Panc1 (cell line): ENCODE data around the gene PRKAG3. TPM values are rescaled to one million over a fixed set of nuclear protein-coding genes. Genes with fewer than 3 reads are reported as not detected.

Experiments
- ATAC-seq: fragments of 200-7000 bp; cut with Tn5 transposase; 2 replicates; pipeline ENCODE4 v1.9.1; 2020; ENCODE audit warnings: mild to moderate bottlenecking, moderate library complexity
- BruUV-seq: library from RNA; stranded (reverse); fragments of 400-500 nt; replicated peaks from 2 replicates; lab custom pipeline; 2021; lab: Mats Ljungman, UMichigan
- CTCF ChIA-PET: fragments of 300-600 bp; sonication (Branson Sonifier 250); formaldehyde crosslinking; loops from one replicate; lab custom pipeline; 2022; ENCODE audit warnings: antibody characterized with exemption; lab: Charles Lee
- POLR2A ChIA-PET: fragments of 300-600 bp; sonication (Branson Sonifier 250); formaldehyde crosslinking; loops from one replicate; lab custom pipeline; 2022; ENCODE audit warnings: antibody characterized with exemption; lab: Charles Lee
- DNase-seq: peaks from one replicate; pipeline ENCODE4 v3.0.0-alpha.2; 2010; ENCODE audit warnings: low read depth, low spot score
- H3K27ac ChIP-seq: 2 replicates; pipeline ENCODE4 v1.5.1; 2011; ENCODE audit warnings: mild to moderate bottlenecking, low read length, inconsistent platforms
- H3K27me3 ChIP-seq: fragments of 200-500 bp; sonication (Bioruptor generic); 2 replicates; pipeline ENCODE4 v1.6.0; 2014; ENCODE audit warnings: low read length, inconsistent platforms; ENCODE audit not compliant: control insufficient read depth, insufficient read depth
- H3K36me3 ChIP-seq: fragments of 200-500 bp; sonication (Bioruptor generic); 2 replicates; pipeline ENCODE4 v1.5.1; 2014; ENCODE audit warnings: inconsistent platforms, mild to moderate bottlenecking, low read length, moderate library complexity; ENCODE audit not compliant: control insufficient read depth, insufficient read depth
- H3K4me1 ChIP-seq: 2 replicates; pipeline ENCODE4 v1.5.1; 2011; ENCODE audit warnings: inconsistent platforms, mild to moderate bottlenecking, low read length, moderate library complexity; ENCODE audit not compliant: control insufficient read depth, insufficient read depth
- H3K4me3 ChIP-seq, 2 experiments: 2 replicates each; pipeline ENCODE4 v1.5.1; 2011 to 2012; ENCODE audit warnings: low read depth in 2 of 2, low read length in 2 of 2, mild to moderate bottlenecking in 2 of 2, inconsistent platforms in 1 of 2, moderate library complexity in 1 of 2
- H3K9me3 ChIP-seq: fragments of 200-500 bp; sonication (Bioruptor generic); 2 replicates; pipeline ENCODE4 v1.5.1; 2014; ENCODE audit warnings: low read depth, mild to moderate bottlenecking, inconsistent platforms, low read length, moderate library complexity; ENCODE audit not compliant: control insufficient read depth, insufficient read depth
- POLR2AphosphoS5 ChIP-seq: IDR thresholded peaks from 2 replicates; pipeline ENCODE4 v1.6.1; 2012; ENCODE audit warnings: mild to moderate bottlenecking, low read depth, low read length, moderate library complexity
- SIN3A ChIP-seq: IDR thresholded peaks from 2 replicates; pipeline ENCODE4 v1.6.1; 2012; ENCODE audit warnings: low read depth, mild to moderate bottlenecking, low read length, moderate library complexity, borderline replicate concordance; ENCODE audit not compliant: insufficient read depth
- TCF7L2 ChIP-seq: IDR thresholded peaks from 2 replicates; pipeline ENCODE4 v1.6.1; 2011; ENCODE audit warnings: mild to moderate bottlenecking, low read depth, low read length, inconsistent platforms
- in situ Hi-C: cut with HindIII; loops from 2 replicates; pipeline ENCODE4 v1.10.0; 2016; ENCODE audit warnings: low sequenced_read_pairs, low pct_unique_long_range_greater_than_20kb
- intact Hi-C: fragments of 100-400 bp; cut with micrococcal nuclease; formaldehyde crosslinking; loops from one replicate; pipeline ENCODE4 v1.10.0; 2022; ENCODE audit not compliant: unreplicated experiment
- total RNA-seq: library from RNA; stranded (reverse); gene quantifications from one replicate; pipeline ENCODE4 v1.2.1, GENCODE V29; 2021; ENCODE audit not compliant: unreplicated experiment
- TF ChIP-seq, protein P1 (sequence below), 2 experiments: IDR thresholded peaks; 2 replicates each; pipeline ENCODE4 v1.6.1; 2011 to 2012; ENCODE audit warnings: low read depth in 2 of 2, control low read depth in 1 of 2, low read length in 1 of 2, mild to moderate bottlenecking in 1 of 2, moderate library complexity in 1 of 2; ENCODE audit not compliant: insufficient read depth in 1 of 2
- TF ChIP-seq, protein P2 (sequence below): fragments of 450-650 bp; IDR thresholded peaks from 2 replicates; pipeline ENCODE4 v1.5.1; 2017; ENCODE audit warnings: mild to moderate bottlenecking

Gene PRKAG3
- total RNA-seq, 1 experiment from 2014 or later, result not detected

DNA sequence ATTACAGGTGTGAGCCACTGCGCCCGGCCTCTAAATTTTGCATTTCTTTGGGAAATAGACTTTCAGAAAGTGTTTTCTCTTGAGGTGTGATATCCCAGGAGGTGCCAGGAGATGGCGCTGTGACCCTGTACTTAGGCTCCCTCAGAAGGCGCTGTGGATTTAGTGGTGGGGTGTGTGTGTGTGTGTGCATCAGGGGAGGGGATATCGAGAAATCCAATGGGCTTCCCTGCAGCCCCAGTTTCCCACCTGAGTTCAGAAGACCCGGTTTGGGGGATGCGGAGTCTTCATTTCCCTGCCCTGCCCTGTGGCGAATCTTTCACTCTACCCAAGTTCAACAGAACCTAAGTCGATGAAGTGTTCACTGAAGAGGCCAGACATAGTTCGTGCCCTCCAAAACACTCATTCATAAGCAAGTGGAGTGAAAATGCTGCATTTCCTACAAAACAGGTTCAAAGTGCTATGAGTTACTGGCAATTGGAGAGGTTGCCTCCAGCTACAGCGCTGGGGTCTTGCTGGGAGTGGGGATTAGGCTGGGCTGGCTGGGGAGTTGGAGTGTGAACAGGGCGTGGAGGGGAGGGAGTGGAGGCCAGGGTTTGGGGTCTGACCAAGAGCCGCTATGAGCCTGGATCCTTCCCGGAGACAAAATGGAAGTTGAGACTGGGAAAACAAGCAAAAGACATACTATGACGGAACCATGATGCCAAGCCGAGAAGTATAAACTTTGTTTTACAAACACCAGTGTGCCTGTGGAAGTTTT, 21.5 kb upstream of the PRKAG3 start:
- POLR2A ChIA-PET, result no interaction called here
- Histone ChIP-seq H3K36me3 (no peaks in the 10 kb centered on the region), H3K27ac (no peak overlapping the region), H3K4me1 (peaks cover 17% of the 10 kb centered on the region), H3K9me3 (no peaks in the 10 kb centered on the region), H3K27me3 (no peaks in the 10 kb centered on the region), H3K4me3 (no peak overlapping the region)
- DNase-seq (peak; percentile 38), ATAC-seq (peak; percentile 62)
- BruUV-seq, result no TSS peak
- intact Hi-C loops (loop anchor here (2.0 to 10.0 kb wide), 3 partner anchors 46 to 302 kb away; no protein-coding TSS in a partner anchor), in situ Hi-C loops (no loop called here)
- CTCF ChIA-PET, result interaction anchor here (0.7 to 1.3 kb wide), 6 partner anchors 11 to 298 kb away, joined by 3 to 5 read pairs (median 4); no protein-coding TSS in a partner anchor
- TF ChIP-seq, protein P1, sequence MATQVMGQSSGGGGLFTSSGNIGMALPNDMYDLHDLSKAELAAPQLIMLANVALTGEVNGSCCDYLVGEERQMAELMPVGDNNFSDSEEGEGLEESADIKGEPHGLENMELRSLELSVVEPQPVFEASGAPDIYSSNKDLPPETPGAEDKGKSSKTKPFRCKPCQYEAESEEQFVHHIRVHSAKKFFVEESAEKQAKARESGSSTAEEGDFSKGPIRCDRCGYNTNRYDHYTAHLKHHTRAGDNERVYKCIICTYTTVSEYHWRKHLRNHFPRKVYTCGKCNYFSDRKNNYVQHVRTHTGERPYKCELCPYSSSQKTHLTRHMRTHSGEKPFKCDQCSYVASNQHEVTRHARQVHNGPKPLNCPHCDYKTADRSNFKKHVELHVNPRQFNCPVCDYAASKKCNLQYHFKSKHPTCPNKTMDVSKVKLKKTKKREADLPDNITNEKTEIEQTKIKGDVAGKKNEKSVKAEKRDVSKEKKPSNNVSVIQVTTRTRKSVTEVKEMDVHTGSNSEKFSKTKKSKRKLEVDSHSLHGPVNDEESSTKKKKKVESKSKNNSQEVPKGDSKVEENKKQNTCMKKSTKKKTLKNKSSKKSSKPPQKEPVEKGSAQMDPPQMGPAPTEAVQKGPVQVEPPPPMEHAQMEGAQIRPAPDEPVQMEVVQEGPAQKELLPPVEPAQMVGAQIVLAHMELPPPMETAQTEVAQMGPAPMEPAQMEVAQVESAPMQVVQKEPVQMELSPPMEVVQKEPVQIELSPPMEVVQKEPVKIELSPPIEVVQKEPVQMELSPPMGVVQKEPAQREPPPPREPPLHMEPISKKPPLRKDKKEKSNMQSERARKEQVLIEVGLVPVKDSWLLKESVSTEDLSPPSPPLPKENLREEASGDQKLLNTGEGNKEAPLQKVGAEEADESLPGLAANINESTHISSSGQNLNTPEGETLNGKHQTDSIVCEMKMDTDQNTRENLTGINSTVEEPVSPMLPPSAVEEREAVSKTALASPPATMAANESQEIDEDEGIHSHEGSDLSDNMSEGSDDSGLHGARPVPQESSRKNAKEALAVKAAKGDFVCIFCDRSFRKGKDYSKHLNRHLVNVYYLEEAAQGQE (IDR thresholded peaks at IDR 0.05; ENCODE audit: insufficient read depth in 1 of 2, low read depth in 2 of 2, low read length in 1 of 2), result no peak
- TF ChIP-seq SIN3A (no peak), POLR2AphosphoS5 (no peak), TCF7L2 (no peak)
- TF ChIP-seq, protein P2, sequence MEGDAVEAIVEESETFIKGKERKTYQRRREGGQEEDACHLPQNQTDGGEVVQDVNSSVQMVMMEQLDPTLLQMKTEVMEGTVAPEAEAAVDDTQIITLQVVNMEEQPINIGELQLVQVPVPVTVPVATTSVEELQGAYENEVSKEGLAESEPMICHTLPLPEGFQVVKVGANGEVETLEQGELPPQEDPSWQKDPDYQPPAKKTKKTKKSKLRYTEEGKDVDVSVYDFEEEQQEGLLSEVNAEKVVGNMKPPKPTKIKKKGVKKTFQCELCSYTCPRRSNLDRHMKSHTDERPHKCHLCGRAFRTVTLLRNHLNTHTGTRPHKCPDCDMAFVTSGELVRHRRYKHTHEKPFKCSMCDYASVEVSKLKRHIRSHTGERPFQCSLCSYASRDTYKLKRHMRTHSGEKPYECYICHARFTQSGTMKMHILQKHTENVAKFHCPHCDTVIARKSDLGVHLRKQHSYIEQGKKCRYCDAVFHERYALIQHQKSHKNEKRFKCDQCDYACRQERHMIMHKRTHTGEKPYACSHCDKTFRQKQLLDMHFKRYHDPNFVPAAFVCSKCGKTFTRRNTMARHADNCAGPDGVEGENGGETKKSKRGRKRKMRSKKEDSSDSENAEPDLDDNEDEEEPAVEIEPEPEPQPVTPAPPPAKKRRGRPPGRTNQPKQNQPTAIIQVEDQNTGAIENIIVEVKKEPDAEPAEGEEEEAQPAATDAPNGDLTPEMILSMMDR, result peak; percentile 90

DNA sequence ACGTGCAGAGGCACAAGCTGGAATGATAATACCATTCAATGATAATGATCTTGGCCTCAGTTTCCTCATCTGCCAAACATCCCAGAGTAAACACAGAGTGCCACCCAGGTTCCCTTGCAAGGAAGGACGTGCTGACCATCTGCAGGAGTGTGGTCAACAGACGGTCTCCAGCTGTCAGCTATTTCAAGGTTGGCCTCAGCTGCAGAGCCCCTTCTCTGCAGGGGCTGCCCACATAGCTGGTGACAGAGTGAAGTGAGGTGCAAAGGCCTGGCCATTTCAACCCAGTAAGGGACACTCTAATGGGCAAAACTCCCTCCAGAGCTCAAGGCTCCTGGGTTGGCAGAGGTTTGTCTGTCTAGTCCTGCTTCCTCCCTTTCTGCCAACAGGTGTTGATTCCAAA, 19.7 kb upstream of the PRKAG3 start:
- ATAC-seq (no peak), DNase-seq (no peak)
- Histone ChIP-seq H3K4me1 (peaks cover 10% of the 10 kb centered on the region), H3K36me3 (no peaks in the 10 kb centered on the region), H3K4me3 (no peak overlapping the region), H3K27me3 (no peaks in the 10 kb centered on the region), H3K27ac (no peak overlapping the region), H3K9me3 (no peaks in the 10 kb centered on the region)
- TF ChIP-seq TCF7L2 (no peak), SIN3A (no peak), POLR2AphosphoS5 (no peak)
- TF ChIP-seq, protein P1 (IDR thresholded peaks at IDR 0.05; ENCODE audit: insufficient read depth in 1 of 2, low read depth in 2 of 2, low read length in 1 of 2), result no peak
- TF ChIP-seq, protein P2, result no peak
- ChIA-PET CTCF (interaction anchor here (0.7 kb wide), 1 partner anchor 26 kb away, joined by 4 read pairs; no protein-coding TSS in a partner anchor), POLR2A (no interaction called here)
- BruUV-seq, result no TSS peak
- in situ Hi-C loops (no loop called here), intact Hi-C loops (loop anchor here (5.0 to 10.0 kb wide), 2 partner anchors 131 to 304 kb away; no protein-coding TSS in a partner anchor)
